DMS153 (cell line): ENCODE data around the gene CDRT4.

ENCODE experiments used
- DNase-seq: peaks from one replicate; lab custom pipeline; 2025; lab: John Stamatoyannopoulos, UW

Gene CDRT4

GRCh38 chr17:15393414-15393813 is 74.0 kb downstream of the CDRT4 start:
- no peak for DNase-seq

- DNase-seq = no peak
These were observed 75.1 kb downstream of the CDRT4 start for GRCh38 chr17:15392326-15392741.

- no peak for DNase-seq
These were observed 78.9 kb downstream of the CDRT4 start for GRCh38 chr17:15388356-15389041.

- DNase-seq = no peak
These were observed 81.3 kb downstream of the CDRT4 start for GRCh38 chr17:15386083-15386482.
